Natural killer cell treated with Interleukin-12 subunit alpha and Interleukin-12 subunit beta and Interleukin-15 and Interleukin-18, amount 100 ng/mL, for 72 hours (primary cell): ENCODE data around the gene KRT3. TPM values are rescaled to one million over a fixed set of nuclear protein-coding genes. Genes with fewer than 3 reads are reported as not detected.
"Not testable (repeated sequence)": the region's sequence is repeated elsewhere in the genome, so short reads cannot be mapped to it uniquely, and the experiment has no call there.

Experiments used
- ATAC-seq, 2 donors: fragments of 150-1000 bp; cut with Tn5 transposase in 1 of 2; sonication (Bioruptor Pico), chemical (Tn5 transposase) in 1 of 2; 2 replicates each; pipeline ENCODE4 v1.10.0; 2021
- DNase-seq: peaks from one replicate; pipeline ENCODE4 v3.0.0; 2022; ENCODE audit warnings: low spot score
- H3K27ac Mint-ChIP-seq, 2 donors: 1 replicate in 1 of 2; 2 replicates in 1 of 2; pipeline ENCODE4 v1.8.0; 2022; ENCODE audit warnings: mixed read lengths in 2 of 2, mild to moderate bottlenecking in 1 of 2, moderate library complexity in 1 of 2
- H3K27me3 Mint-ChIP-seq, 2 donors: 1 replicate in 1 of 2; 2 replicates in 1 of 2; pipeline ENCODE4 v1.8.0; 2022; ENCODE audit warnings: mixed read lengths in 2 of 2
- H3K36me3 Mint-ChIP-seq: one replicate; pipeline ENCODE4 v1.8.0; 2022; ENCODE audit warnings: mixed read lengths
- H3K4me1 Mint-ChIP-seq, 2 donors: 1 replicate in 1 of 2; 2 replicates in 1 of 2; pipeline ENCODE4 v1.8.0; 2022; ENCODE audit warnings: low read depth in 2 of 2, mixed read lengths in 2 of 2, mild to moderate bottlenecking in 1 of 2
- H3K4me3 Mint-ChIP-seq: one replicate; pipeline ENCODE4 v1.8.0; 2022; ENCODE audit warnings: mixed read lengths
- H3K9me3 Mint-ChIP-seq: 2 replicates; pipeline ENCODE4 v1.8.0; 2022; ENCODE audit warnings: mixed read lengths
- total RNA-seq, 2 donors: library from RNA; stranded (reverse); gene quantifications; one replicate each; pipeline ENCODE4 v1.2.3, GENCODE V29; 2022

The KRT3 gene
- total RNA-seq, 2 donors from 2014 or later, result not detected

GRCh38 chr12:52756281-52756960, 39.5 kb downstream of the KRT3 start:
- Mint-ChIP-seq H3K4me1 (no peaks in the 10 kb centered on the region), H3K4me3 (no peak overlapping the region), H3K9me3 (peaks cover 4% of the 10 kb centered on the region), H3K27ac (no peak overlapping the region), H3K36me3 (peaks cover 5% of the 10 kb centered on the region), H3K27me3 (no peaks in the 10 kb centered on the region)
- no peak for ATAC-seq
- DNase-seq, result no peak

GRCh38 chr12:52755533-52755932, 40.4 kb downstream of the KRT3 start:
- Mint-ChIP-seq H3K4me1 (no peaks in the 10 kb centered on the region), H3K36me3 (no peaks in the 10 kb centered on the region), H3K27ac (no peak overlapping the region), H3K27me3 (peaks cover 2 to 9% of the 10 kb centered on the region in 2 donors), H3K4me3 (no peak overlapping the region), H3K9me3 (no peaks in the 10 kb centered on the region)
- ATAC-seq (no peak), DNase-seq (no peak)

DNA sequence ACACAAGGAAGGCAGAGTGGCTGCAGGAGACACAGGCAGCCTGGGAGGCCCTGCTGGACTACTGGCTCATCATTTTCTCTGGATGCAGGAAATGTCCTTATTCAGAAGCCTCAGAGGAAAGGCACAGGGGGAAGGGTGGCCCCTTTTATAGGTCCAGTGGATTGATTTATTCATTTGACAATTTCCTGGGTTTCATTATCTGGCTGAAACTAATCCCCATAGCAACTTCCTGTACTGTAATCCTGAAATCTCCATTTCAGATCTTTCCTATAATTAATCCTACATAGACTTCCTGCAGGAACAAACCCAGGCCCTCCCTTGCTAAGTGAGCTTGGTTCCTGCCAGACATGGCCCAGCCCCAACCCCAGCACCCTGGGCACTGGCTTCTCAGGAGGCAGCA, 41.8 kb downstream of the KRT3 start:
- peaks cover 4 to 13% of the 10 kb centered on the region in 2 donors for H3K27me3 Mint-ChIP-seq
- no peak overlapping the region for H3K27ac Mint-ChIP-seq
- H3K36me3 Mint-ChIP-seq, result no peaks in the 10 kb centered on the region
- H3K9me3 Mint-ChIP-seq, result no peaks in the 10 kb centered on the region
- ATAC-seq, result no peak
- H3K4me1 Mint-ChIP-seq, result no peaks in the 10 kb centered on the region
- H3K4me3 Mint-ChIP-seq, result no peak overlapping the region
- no peak for DNase-seq

- Mint-ChIP-seq H3K4me3 (no peak overlapping the region), H3K27ac (no peak overlapping the region), H3K9me3 (no peaks in the 10 kb centered on the region), H3K4me1 (no peaks in the 10 kb centered on the region), H3K36me3 (no peaks in the 10 kb centered on the region), H3K27me3 (peaks cover 10 to 19% of the 10 kb centered on the region in 2 donors)
- ATAC-seq (peak in 1 of 2 donors; percentile 11), DNase-seq (no peak)
These were observed 42.6 kb downstream of the KRT3 start for GRCh38 chr12:52753283-52753682.

DNA sequence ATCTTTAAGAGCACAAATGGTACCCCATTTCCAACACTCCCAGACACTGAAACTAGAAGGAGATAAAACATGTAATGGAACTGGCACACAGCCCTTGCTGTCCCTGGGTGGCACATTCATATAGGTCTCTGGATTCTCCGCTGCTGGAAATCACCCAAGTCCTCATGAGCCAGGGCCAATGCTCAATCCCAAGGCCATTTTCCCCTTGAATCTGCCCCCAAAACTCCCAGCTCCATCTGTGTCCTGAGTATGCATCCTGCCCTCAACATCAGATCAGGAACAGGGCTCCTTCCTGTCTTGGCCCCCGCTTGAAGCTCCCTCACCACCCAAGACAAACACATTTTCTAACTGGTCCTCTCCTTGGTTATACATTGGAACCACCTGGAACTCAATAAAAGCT, 43.4 kb downstream of the KRT3 start:
- Mint-ChIP-seq H3K9me3 (no peaks in the 10 kb centered on the region), H3K27ac (no peak overlapping the region), H3K36me3 (no peaks in the 10 kb centered on the region), H3K4me3 (no peak overlapping the region), H3K27me3 (peaks cover 10 to 19% of the 10 kb centered on the region in 2 donors), H3K4me1 (no peaks in the 10 kb centered on the region)
- no peak for ATAC-seq
- DNase-seq, result no peak

- peaks cover 10 to 19% of the 10 kb centered on the region in 2 donors for H3K27me3 Mint-ChIP-seq
- no peak overlapping the region for H3K27ac Mint-ChIP-seq
- no peaks in the 10 kb centered on the region for H3K4me1 Mint-ChIP-seq
- no peak overlapping the region for H3K4me3 Mint-ChIP-seq
- H3K36me3 Mint-ChIP-seq, result no peaks in the 10 kb centered on the region
- ATAC-seq (no peak), DNase-seq (no peak)
- H3K9me3 Mint-ChIP-seq, result no peaks in the 10 kb centered on the region
These were observed 44.1 kb downstream of the KRT3 start for GRCh38 chr12:52751795-52752194.

GRCh38 chr12:52750532-52750931, 45.4 kb downstream of the KRT3 start:
- not testable (repeated sequence) for H3K36me3 Mint-ChIP-seq, H3K4me1 Mint-ChIP-seq, ATAC-seq, H3K4me3 Mint-ChIP-seq, H3K27ac Mint-ChIP-seq, H3K9me3 Mint-ChIP-seq, DNase-seq
- peaks cover 13 to 19% of the 10 kb centered on the region in 2 donors for H3K27me3 Mint-ChIP-seq

DNA sequence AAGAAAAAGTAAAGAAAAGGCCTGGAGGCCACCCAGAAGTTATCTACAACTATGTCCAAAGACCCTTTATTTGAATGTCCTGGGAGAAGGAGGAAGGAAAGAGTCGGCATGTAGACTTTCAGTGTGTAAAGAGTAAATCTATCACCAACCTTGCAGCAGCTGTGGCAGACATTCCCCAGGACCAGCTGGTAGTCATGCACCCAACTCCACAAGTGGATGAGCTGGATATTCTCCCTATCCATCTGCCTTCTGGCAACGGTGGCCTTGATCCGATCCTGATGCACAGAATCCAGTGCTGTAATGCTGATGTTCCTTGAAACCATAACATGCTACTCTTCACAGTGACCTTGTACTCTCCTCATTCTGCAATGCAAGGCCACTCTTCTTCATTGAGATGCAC, 46.1 kb downstream of the KRT3 start:
- H3K9me3 Mint-ChIP-seq, result no peaks in the 10 kb centered on the region
- no peaks in the 10 kb centered on the region for H3K36me3 Mint-ChIP-seq
- H3K27ac Mint-ChIP-seq, result no peak overlapping the region
- H3K4me1 Mint-ChIP-seq, result no peaks in the 10 kb centered on the region
- DNase-seq, result no peak
- no peak overlapping the region for H3K4me3 Mint-ChIP-seq
- peaks cover 16 to 22% of the 10 kb centered on the region in 2 donors for H3K27me3 Mint-ChIP-seq
- no peak for ATAC-seq

DNA sequence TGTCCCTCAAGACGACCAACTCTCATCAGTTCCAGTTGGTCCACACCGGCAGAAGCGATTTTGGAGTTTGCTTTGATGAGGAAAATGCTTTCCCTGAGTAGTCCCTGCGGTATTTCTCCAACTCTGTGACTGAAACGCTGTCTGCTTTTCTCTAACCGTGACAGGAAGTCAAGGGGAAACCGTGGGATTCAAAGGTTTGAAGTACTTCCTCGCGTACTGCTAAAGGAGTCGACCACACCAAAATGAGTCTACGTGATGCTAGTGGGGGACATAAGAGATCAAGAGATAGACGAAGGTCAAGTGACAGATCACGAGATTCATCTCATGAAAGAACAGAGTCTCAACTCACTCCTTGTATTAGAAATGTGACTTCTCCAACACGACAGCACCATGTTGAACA, 47.3 kb downstream of the KRT3 start:
- Mint-ChIP-seq H3K27ac (no peak overlapping the region), H3K4me3 (no peak overlapping the region), H3K9me3 (no peaks in the 10 kb centered on the region), H3K27me3 (peaks cover 20 to 33% of the 10 kb centered on the region in 2 donors), H3K4me1 (no peaks in the 10 kb centered on the region), H3K36me3 (no peaks in the 10 kb centered on the region)
- no peak for DNase-seq
- ATAC-seq, result no peak

DNA sequence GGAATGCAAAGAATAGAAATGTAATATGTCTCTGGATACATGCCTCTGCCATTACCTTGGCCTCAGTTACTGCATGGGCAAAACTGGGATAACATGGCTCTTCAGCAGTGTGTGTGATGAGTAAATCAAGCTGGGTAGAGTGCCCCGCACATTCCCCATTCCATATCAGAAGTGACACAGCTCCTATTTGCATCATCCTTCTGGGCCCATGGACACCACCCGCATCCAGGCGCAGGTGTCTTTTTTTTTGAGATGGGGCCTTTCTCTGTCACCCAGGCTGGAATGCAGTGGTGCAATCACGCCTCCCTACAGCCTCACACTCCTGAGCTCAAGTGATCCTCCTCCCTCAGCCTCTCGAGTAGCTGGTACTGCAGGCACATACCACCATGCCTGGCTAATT, 50.4 kb downstream of the KRT3 start:
- H3K36me3 Mint-ChIP-seq, result no peaks in the 10 kb centered on the region
- no peak overlapping the region for H3K27ac Mint-ChIP-seq
- no peak overlapping the region for H3K4me3 Mint-ChIP-seq
- H3K9me3 Mint-ChIP-seq, result no peaks in the 10 kb centered on the region
- no peaks in the 10 kb centered on the region for H3K4me1 Mint-ChIP-seq
- ATAC-seq, result no peak
- H3K27me3 Mint-ChIP-seq, result peaks cover 23 to 32% of the 10 kb centered on the region in 2 donors
- no peak for DNase-seq

DNA sequence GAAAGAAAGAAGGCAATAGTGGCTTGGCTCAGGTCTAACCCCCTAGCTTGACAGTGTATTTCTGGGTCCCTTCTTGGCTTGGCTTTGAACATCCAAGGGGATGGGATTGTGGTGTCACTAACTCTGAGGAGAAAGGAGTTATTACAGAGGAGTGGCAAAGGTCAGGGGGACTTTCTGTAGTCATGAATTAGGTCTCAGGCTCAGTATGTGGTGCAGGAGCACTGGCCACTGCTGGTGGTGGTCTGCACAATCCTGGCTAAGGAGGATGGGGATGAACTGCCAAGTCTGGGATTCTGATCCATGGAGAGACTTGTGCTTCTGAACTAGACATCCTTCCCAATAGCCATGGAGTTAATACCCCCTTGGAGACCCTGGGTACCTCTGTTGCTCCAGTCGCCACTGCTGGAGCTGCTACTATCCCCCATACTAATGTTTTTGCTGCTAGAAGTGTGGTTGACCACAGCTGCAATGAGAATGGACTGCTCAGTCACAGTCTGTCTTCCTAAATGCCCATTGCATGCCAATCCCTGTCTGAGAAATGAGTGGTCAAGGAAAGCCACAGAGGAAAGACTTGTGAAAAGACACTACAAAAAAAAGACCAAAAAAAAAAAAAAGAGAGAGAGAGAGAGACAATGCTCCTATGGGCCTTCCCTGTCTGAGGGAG, 51.3 kb downstream of the KRT3 start:
- Mint-ChIP-seq H3K27ac (peak overlapping the region in 1 of 2 donors; percentile 27), H3K9me3 (no peaks in the 10 kb centered on the region), H3K36me3 (no peaks in the 10 kb centered on the region), H3K4me1 (no peaks in the 10 kb centered on the region), H3K4me3 (no peak overlapping the region), H3K27me3 (peaks cover 24 to 36% of the 10 kb centered on the region in 2 donors)
- DNase-seq (no peak), ATAC-seq (no peak)

GRCh38 chr12:52742822-52743457, 53.0 kb downstream of the KRT3 start:
- H3K27ac Mint-ChIP-seq, result no peak overlapping the region
- no peaks in the 10 kb centered on the region for H3K36me3 Mint-ChIP-seq
- no peak for ATAC-seq

DNA sequence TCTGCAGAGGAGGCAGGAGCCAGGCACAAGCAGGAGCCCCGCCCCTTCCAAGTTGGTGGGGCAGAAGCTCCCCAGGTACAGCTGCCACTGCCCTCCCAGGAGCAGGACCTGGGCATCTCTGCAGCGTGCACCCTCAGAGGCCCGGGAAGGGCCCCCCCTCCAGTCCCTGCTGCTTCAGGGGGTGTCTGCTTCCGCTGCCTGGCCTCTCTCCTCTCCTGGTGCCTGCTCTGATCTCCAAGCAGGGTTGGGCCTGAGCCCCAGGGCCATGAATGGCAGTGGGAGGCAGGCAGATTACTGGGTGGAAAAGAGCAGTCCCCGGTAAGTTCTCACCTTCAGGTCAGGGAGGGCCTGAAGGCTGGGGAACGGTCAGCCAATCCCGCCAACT, 53.7 kb downstream of the KRT3 start:
- no peak for ATAC-seq
- DNase-seq, result no peak
- Mint-ChIP-seq H3K9me3 (no peaks in the 10 kb centered on the region), H3K4me3 (no peak overlapping the region), H3K27me3 (peaks cover 16 to 29% of the 10 kb centered on the region in 2 donors), H3K27ac (no peak overlapping the region), H3K4me1 (no peaks in the 10 kb centered on the region), H3K36me3 (no peaks in the 10 kb centered on the region)

More at GRCh38 chr12:52742822-52743457, 53.0 kb downstream of the KRT3 start:
- no peaks in the 10 kb centered on the region for H3K9me3 Mint-ChIP-seq
- H3K27me3 Mint-ChIP-seq, result peaks cover 16 to 29% of the 10 kb centered on the region in 2 donors
- no peak for DNase-seq
- H3K4me1 Mint-ChIP-seq, result no peaks in the 10 kb centered on the region
- H3K4me3 Mint-ChIP-seq, result no peak overlapping the region
